OCI-LY1 (cell line): Measurements from ENCODE around the gene GNB1L.

ENCODE experiments used
- CTCF ChIP-seq: fragments of 200-600 bp; sonication (generic), shearing (Covaris generic); IDR thresholded peaks from 2 replicates; pipeline ENCODE4 v1.5.1; 2017; ENCODE audit warnings: mild to moderate bottlenecking, antibody characterized with exemption, low read length, moderate library complexity, mixed read lengths
- EZH2 ChIP-seq: fragments of 200-600 bp; sonication (generic), shearing (Covaris generic); IDR thresholded peaks from 2 replicates; pipeline ENCODE4 v1.8.0; 2017; ENCODE audit warnings: borderline replicate concordance, mixed run types, mild to moderate bottlenecking, antibody characterized with exemption, low read length, moderate library complexity, mixed read lengths

GRCh38 chr22:19879992-19880785, 25.5 kb upstream of the GNB1L start:
- TF ChIP-seq CTCF: no peak
- no peak for TF ChIP-seq EZH2
